Left lobe of liver (tissue), 2 donors: ENCODE measurements around the gene ACOT8. TPM values are rescaled to one million over a fixed set of nuclear protein-coding genes. Genes with fewer than 3 reads are reported as not detected.
"Not testable (repeated sequence)": the region's sequence is repeated elsewhere in the genome, so short reads cannot be mapped to it uniquely, and the experiment has no call there.

Source experiments
- ATAC-seq: fragments of 200-7000 bp; cut with Tn5 transposase; one replicate; pipeline ENCODE4 v1.9.1; 2020; ENCODE audit warnings: mild to moderate bottlenecking, moderate library complexity
- DNase-seq: peaks from one replicate; pipeline ENCODE4 v3.0.0-alpha.2; 2020; ENCODE audit warnings: low spot score
- total RNA-seq: library from RNA; stranded (reverse); gene quantifications from one replicate; pipeline ENCODE4 v1.2.1, GENCODE V29; 2021
- donor health status: DM: no; HTN: no; CAD: no; lungs with moderate emphysema.
- donor health status: DM: no; HTN: yes; CAD: no.

ACOT8 gene
- total RNA-seq, 1 donor from 2014 or later = 17.5 TPM

- DNase-seq (no peak), ATAC-seq (no peak)
These were observed 31.5 kb upstream of the ACOT8 start for GRCh38 chr20:45888681-45889080.

- ATAC-seq (no peak), DNase-seq (no peak)
These were observed 30.1 kb upstream of the ACOT8 start, which contains the start of gene SPATA25 for GRCh38 chr20:45887346-45887715. Gene SPATA25, minus strand, starts transcription at chr20:45887622. Its CDS starts 32 bp downstream, at chr20:45887590.

- DNase-seq (no peak), ATAC-seq (no peak)
These were observed 29.6 kb upstream of the ACOT8 start for GRCh38 chr20:45886590-45887345.

GRCh38 chr20:45883100-45883469, 25.9 kb upstream of the ACOT8 start:
- no peak for ATAC-seq
- no peak for DNase-seq

- no peak for DNase-seq
- no peak for ATAC-seq
These were observed 25.4 kb upstream of the ACOT8 start for GRCh38 chr20:45882469-45883099.

GRCh38 chr20:45880988-45881788, 24.0 kb upstream of the ACOT8 start, which contains the start of gene ZSWIM1:
Gene ZSWIM1, plus strand, starts transcription at chr20:45881227. Its CDS starts 1,366 bp downstream, at chr20:45882593.
- peak; percentile 99 for ATAC-seq
- DNase-seq = peak; percentile 99

GRCh38 chr20:45878076-45878761, 21.0 kb upstream of the ACOT8 start:
- ATAC-seq = no peak
- DNase-seq = no peak

- ATAC-seq = no peak
- no peak for DNase-seq
These were observed 17.4 kb upstream of the ACOT8 start for GRCh38 chr20:45874576-45874975.

- not testable (repeated sequence) for ATAC-seq, DNase-seq
These were observed 16.9 kb upstream of the ACOT8 start for GRCh38 chr20:45874104-45874481.

- ATAC-seq (no peak), DNase-seq (no peak)
These were observed 16.4 kb upstream of the ACOT8 start for GRCh38 chr20:45873409-45874103.

GRCh38 chr20:45872626-45873025, 15.4 kb upstream of the ACOT8 start:
- DNase-seq (no peak), ATAC-seq (no peak)

- ATAC-seq (no peak), DNase-seq (no peak)
These were observed 10.6 kb upstream of the ACOT8 start for GRCh38 chr20:45867819-45868176.

GRCh38 chr20:45867136-45867818, 10.1 kb upstream of the ACOT8 start:
- DNase-seq = no peak

GRCh38 chr20:45866454-45866853, 9.3 kb upstream of the ACOT8 start:
- no peak for DNase-seq
- no peak for ATAC-seq

More at GRCh38 chr20:45867136-45867818, 10.1 kb upstream of the ACOT8 start:
- ATAC-seq = no peak

- peak; percentile 32 for ATAC-seq
These were observed 6.6 kb upstream of the ACOT8 start for GRCh38 chr20:45863543-45864470.

GRCh38 chr20:45861221-45862075, 4.3 kb upstream of the ACOT8 start:
- DNase-seq (no peak), ATAC-seq (no peak)

More at GRCh38 chr20:45863543-45864470, 6.6 kb upstream of the ACOT8 start:
- DNase-seq = no peak

GRCh38 chr20:45860560-45861220, 3.5 kb upstream of the ACOT8 start:
- ATAC-seq (no peak), DNase-seq (no peak)
